GM13976 (cell line): ENCODE results near the gene LSM11.
"Not testable (repeated sequence)": the region's sequence is repeated elsewhere in the genome, so short reads cannot be mapped to it uniquely, and the experiment has no call there.

Experiments
- DNase-seq: peaks from one replicate; pipeline ENCODE4 v3.0.0; 2012; ENCODE audit warnings: low spot score
- in situ Hi-C: fragments of 300-500 bp; cut with MboI; formaldehyde crosslinking; loops from one replicate; pipeline ENCODE4 v1.12.0; 2022; ENCODE audit warnings: low sequenced_read_pairs, mixed read lengths, inconsistent platforms; ENCODE audit not compliant: unreplicated experiment
- TF ChIP-seq, protein P1 (sequence below): IDR thresholded peaks from 2 replicates; pipeline ENCODE4 v1.5.1; 2012; ENCODE audit warnings: borderline replicate concordance, mild to moderate bottlenecking; ENCODE audit not compliant: insufficient read depth; ENCODE audit errors: extremely low read depth, missing control alignments, control extremely low read depth

Gene LSM11

GRCh38 chr5:157743163-157744050 lies at the start of gene LSM11:
Gene LSM11 (plus strand): TSS chr5:157743712. CDS start chr5:157743751, 39 bp downstream.
- TF ChIP-seq, protein P1, sequence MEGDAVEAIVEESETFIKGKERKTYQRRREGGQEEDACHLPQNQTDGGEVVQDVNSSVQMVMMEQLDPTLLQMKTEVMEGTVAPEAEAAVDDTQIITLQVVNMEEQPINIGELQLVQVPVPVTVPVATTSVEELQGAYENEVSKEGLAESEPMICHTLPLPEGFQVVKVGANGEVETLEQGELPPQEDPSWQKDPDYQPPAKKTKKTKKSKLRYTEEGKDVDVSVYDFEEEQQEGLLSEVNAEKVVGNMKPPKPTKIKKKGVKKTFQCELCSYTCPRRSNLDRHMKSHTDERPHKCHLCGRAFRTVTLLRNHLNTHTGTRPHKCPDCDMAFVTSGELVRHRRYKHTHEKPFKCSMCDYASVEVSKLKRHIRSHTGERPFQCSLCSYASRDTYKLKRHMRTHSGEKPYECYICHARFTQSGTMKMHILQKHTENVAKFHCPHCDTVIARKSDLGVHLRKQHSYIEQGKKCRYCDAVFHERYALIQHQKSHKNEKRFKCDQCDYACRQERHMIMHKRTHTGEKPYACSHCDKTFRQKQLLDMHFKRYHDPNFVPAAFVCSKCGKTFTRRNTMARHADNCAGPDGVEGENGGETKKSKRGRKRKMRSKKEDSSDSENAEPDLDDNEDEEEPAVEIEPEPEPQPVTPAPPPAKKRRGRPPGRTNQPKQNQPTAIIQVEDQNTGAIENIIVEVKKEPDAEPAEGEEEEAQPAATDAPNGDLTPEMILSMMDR, result peak; percentile 100
- DNase-seq, result peak; percentile 96
- in situ Hi-C loops, result no loop called here

GRCh38 chr5:157693816-157694215 lies 49.7 kb upstream of the LSM11 start:
- DNase-seq, in situ Hi-C loops: not testable (repeated sequence)

GRCh38 chr5:157696154-157696553 lies 47.4 kb upstream of the LSM11 start:
- DNase-seq, in situ Hi-C loops: not testable (repeated sequence)

DNA sequence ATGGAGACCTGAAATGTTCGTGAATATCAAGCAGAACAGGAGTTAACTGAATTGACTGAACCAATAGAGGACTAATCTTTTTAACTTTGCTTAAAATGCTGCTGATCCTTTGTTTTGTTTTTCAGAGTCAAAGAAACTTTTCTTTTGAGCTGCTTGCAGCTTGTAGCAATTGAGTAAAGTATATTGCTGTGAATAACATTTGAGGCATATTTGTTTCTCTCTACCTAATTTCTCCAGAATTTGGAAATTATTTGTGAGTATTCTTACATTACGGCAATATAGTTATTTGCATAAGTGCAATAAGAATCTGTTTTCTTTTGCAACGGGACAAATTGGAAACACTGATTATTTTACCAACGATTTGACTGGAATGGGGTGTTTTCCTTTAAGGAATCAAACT lies 44.8 kb upstream of the LSM11 start:
- DNase-seq, in situ Hi-C loops: not testable (repeated sequence)

- TF ChIP-seq, protein P1, result no peak
- DNase-seq, result no peak
- in situ Hi-C loops, result no loop called here
These were observed 39.8 kb upstream of the LSM11 start for GRCh38 chr5:157703736-157704135.

- in situ Hi-C loops, result no loop called here
- DNase-seq, result no peak
- TF ChIP-seq, protein P1, result no peak
These were observed 34.6 kb upstream of the LSM11 start for GRCh38 chr5:157708866-157709265.

DNA sequence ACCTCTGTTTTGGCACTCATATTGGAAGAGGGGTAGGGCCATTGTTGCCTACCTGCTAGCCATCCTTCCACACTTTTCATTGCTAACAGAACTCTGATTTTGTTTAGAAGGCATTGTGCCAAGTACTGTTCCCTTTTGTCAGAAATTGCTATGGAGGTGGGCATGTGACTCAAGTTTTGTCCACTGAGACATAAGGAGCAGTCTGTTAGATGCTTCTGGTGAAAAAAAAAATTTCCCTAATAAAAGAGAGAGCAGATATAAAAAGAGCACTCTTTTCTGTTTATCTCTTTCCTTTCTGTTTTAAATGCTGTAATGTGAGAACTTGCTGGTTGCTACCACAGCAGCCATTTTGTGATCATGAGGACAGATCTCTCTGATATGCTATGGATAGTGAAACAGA lies 34.2 kb upstream of the LSM11 start:
- in situ Hi-C loops, result no loop called here
- no peak for DNase-seq
- TF ChIP-seq, protein P1, result no peak

GRCh38 chr5:157710431-157710830 lies 33.1 kb upstream of the LSM11 start:
- in situ Hi-C loops, result no loop called here
- TF ChIP-seq, protein P1, result no peak

More at GRCh38 chr5:157710431-157710830, 33.1 kb upstream of the LSM11 start:
- DNase-seq, result no peak
